Measurements from ENCODE around the gene COL28A1.

- TF ChIP-seq CTCF (conservative IDR thresholded peaks at IDR 0.05) (no peak), EZH2 (IDR thresholded peaks at IDR 0.05; ENCODE audit: low read depth) (no peak)
Observed at GRCh38 chr7:7331523-7331922, 204.2 kb downstream of the COL28A1 start.
